Measurements from ENCODE around the gene CTNNA3. TPM values are rescaled to one million over a fixed set of nuclear protein-coding genes. Genes with fewer than 3 reads are reported as not detected.

Gene CTNNA3
- total and polyA plus RNA-seq, 2 donors (not counting 3 experiments of a cell fraction or from before 2014, with no cell fraction given), result not detected

DNA sequence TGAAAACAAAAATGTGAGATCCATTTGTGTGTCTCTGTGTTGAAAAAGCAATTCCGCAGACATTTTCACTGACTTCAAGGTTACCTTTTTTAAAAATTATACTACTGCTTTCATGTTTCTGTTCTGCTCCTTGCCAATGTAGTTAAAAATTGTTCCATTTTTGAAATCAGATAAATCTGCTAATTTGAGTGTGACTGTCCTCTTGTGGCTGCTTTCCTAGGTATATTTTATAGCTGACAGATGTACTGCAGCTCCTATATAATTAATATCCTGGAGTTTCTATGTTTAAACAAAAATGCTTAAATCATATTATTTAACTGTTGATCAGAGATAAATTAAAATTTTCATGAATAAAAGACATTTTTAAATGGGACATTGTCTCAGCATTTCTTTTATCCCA is 947.8 kb downstream of the CTNNA3 start:
- FAIRE-seq, result no peak

More for the DNA sequence above, 947.8 kb downstream of the CTNNA3 start:
- no peaks in the 10 kb centered on the region for H3K9me3 ChIP-seq (replicated peaks; ENCODE audit: control insufficient read depth, insufficient read depth, low read length)
- no peaks in the 10 kb centered on the region for H3K27me3 ChIP-seq (ENCODE audit: control insufficient read depth in 2 of 2, insufficient read depth in 2 of 2, low read length in 2 of 2)
- H3K36me3 ChIP-seq (ENCODE audit: control insufficient read depth in 2 of 2, extremely low read depth in 1 of 2, insufficient read depth in 2 of 2, low read length in 2 of 2), result no peaks in the 10 kb centered on the region
- intact Hi-C loops (cut with micrococcal nuclease) (no loop called here), dilution Hi-C loops (cut with MboI; ENCODE audit: extremely low pct_ligation_motif_present, low sequenced_read_pairs) (no loop called here)
- TF ChIP-seq POLR2AphosphoS5 (IDR thresholded peaks at IDR 0.05; ENCODE audit: insufficient read depth, low read depth, low read length) (no peak), POLR2A (IDR thresholded peaks at IDR 0.05; ENCODE audit: low read depth, low read length) (no peak), MYC (IDR thresholded peaks at IDR 0.05; ENCODE audit: low read depth, low read length) (no peak), GATA2 (IDR thresholded peaks at IDR 0.05; ENCODE audit: insufficient read depth, insufficient read length, low read depth, low read length) (no peak), EZH2 (IDR thresholded peaks at IDR 0.05; ENCODE audit: borderline replicate concordance, low read depth, low read length, severe bottlenecking) (no peak), JUN (IDR thresholded peaks at IDR 0.05; ENCODE audit: borderline replicate concordance, insufficient read depth, insufficient read length, low read depth) (no peak), FOS (IDR thresholded peaks at IDR 0.05; ENCODE audit: borderline replicate concordance, insufficient read depth, low read length) (no peak), MAX (IDR thresholded peaks at IDR 0.05; ENCODE audit: insufficient read depth, insufficient read length) (no peak)
- TF ChIP-seq, protein P1, sequence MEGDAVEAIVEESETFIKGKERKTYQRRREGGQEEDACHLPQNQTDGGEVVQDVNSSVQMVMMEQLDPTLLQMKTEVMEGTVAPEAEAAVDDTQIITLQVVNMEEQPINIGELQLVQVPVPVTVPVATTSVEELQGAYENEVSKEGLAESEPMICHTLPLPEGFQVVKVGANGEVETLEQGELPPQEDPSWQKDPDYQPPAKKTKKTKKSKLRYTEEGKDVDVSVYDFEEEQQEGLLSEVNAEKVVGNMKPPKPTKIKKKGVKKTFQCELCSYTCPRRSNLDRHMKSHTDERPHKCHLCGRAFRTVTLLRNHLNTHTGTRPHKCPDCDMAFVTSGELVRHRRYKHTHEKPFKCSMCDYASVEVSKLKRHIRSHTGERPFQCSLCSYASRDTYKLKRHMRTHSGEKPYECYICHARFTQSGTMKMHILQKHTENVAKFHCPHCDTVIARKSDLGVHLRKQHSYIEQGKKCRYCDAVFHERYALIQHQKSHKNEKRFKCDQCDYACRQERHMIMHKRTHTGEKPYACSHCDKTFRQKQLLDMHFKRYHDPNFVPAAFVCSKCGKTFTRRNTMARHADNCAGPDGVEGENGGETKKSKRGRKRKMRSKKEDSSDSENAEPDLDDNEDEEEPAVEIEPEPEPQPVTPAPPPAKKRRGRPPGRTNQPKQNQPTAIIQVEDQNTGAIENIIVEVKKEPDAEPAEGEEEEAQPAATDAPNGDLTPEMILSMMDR (IDR thresholded peaks at IDR 0.05; ENCODE audit: extremely low read depth in 1 of 2, insufficient read depth in 1 of 2, low read depth in 1 of 2, low read length in 2 of 2), result no peak
- no peaks in the 10 kb centered on the region for H4K20me1 ChIP-seq (replicated peaks; ENCODE audit: control insufficient read depth, extremely low read depth, insufficient read depth, low read length)
- H3K4me3 ChIP-seq (replicated peaks in 1 of 3; ENCODE audit: insufficient read depth in 1 of 3, low read depth in 1 of 3, low read length in 3 of 3), result no peak overlapping the region
- H2AFZ ChIP-seq (ENCODE audit: low read depth, low read length), result no peak overlapping the region
- no peak overlapping the region for H3K9ac ChIP-seq (replicated peaks; ENCODE audit: extremely low read depth, insufficient read depth, low read length)
- ChIA-PET CTCF (no interaction called here), POLR2A (no interaction called here)
- H3K9me1 ChIP-seq (replicated peaks; ENCODE audit: control insufficient read depth, extremely low read depth, insufficient read depth, low read length), result no peaks in the 10 kb centered on the region
- H3K27ac ChIP-seq (ENCODE audit: insufficient read depth, low read depth, low read length), result no peak overlapping the region
- no peak overlapping the region for H3K4me2 ChIP-seq (ENCODE audit: insufficient read depth, low read length)
- H3K79me2 ChIP-seq (ENCODE audit: control insufficient read depth, insufficient read depth, low read length), result no peaks in the 10 kb centered on the region
- no peak for DNase-seq (ENCODE audit: low read depth, low spot score)
- no TSS peak for BruUV-seq (replicated peaks)
- no peaks in the 10 kb centered on the region for H3K4me1 ChIP-seq (ENCODE audit: control insufficient read depth, extremely low read depth, insufficient read depth, low read length)
